OCI-LY1 (cell line): Measurements from ENCODE around the gene CNRIP1.

Source experiments
- CTCF ChIP-seq: fragments of 200-600 bp; sonication (generic), shearing (Covaris generic); IDR thresholded peaks from 2 replicates; pipeline ENCODE4 v1.5.1; 2017; ENCODE audit warnings: mild to moderate bottlenecking, antibody characterized with exemption, low read length, moderate library complexity, mixed read lengths
- EZH2 ChIP-seq: fragments of 200-600 bp; sonication (generic), shearing (Covaris generic); IDR thresholded peaks from 2 replicates; pipeline ENCODE4 v1.8.0; 2017; ENCODE audit warnings: borderline replicate concordance, mixed run types, mild to moderate bottlenecking, antibody characterized with exemption, low read length, moderate library complexity, mixed read lengths

DNA sequence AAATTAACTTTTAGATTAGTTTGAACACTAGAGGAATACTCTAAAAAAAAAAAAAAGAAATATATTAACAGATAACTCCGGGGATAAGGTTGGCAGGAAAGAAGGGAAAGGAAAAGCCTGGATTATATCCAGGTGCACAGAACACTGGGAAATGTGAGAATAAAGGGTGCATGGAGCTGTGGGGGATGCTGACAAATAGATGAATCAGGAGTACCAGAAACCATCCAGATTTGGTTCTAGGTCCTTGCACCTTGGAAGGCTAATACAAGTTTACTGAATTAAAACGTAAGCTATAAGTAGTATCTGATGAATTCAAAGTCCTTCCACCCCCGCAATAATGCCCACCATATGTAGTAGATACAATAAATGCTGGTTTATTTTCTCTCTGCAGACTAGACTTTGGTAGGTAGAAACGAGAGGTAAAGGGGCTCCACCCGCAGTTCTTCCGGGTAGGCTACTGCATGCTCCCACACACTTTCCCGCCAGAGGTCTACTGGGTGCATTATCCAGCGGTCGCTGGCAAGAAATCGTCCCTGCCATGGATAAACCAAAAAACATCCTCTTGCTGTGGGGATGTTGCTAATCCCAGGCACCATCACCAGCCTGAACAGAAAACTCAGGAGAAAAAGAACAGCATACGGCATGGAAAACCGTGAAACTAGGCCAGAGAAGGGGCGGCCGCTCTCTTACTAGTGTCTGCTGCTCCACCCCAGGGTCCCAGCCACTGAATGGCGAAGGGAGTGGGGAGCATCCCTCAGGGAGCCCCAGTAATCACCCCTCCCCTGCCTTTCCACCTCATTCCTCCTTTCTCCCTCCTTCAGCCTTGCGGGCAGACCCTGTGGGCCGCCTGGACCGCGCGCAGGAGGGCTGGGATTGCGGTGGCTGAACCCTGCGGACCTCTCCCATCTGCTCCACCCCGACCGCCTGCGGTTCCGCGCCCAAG is 1.5 kb downstream of the CNRIP1 start:
- TF ChIP-seq CTCF: no peak
- no peak for TF ChIP-seq EZH2
